Upper lobe of left lung (tissue), 4 donors: ENCODE results near the gene SLC35F3.

Experiments
- CTCF ChIP-seq, 6 experiments: fragments of 450-650 bp in 4 of 6; fragments of 200-600 bp in 2 of 6; sonication (generic) in 2 of 6; IDR thresholded peaks; one replicate each; pipeline ENCODE4 v1.5.1; 2016 to 2019; ENCODE audit warnings: antibody characterized with exemption in 6 of 6
- EP300 ChIP-seq, 4 donors: sonication (generic); formaldehyde crosslinking; IDR thresholded peaks; one replicate each; pipeline ENCODE4 v1.5.1; 2017; ENCODE audit warnings: antibody characterized with exemption in 4 of 4, control low read depth in 2 of 4
- POLR2A ChIP-seq, 4 donors: fragments of 450-650 bp; IDR thresholded peaks; one replicate each; pipeline ENCODE4 v1.5.1; 2016 to 2017; ENCODE audit warnings: antibody characterized with exemption in 4 of 4, mild to moderate bottlenecking in 2 of 4

GRCh38 chr1:234292548-234292947, 388.1 kb downstream of the SLC35F3 start:
- TF ChIP-seq CTCF (IDR thresholded peaks at IDR 0.05) (no peak), EP300 (IDR thresholded peaks at IDR 0.05) (no peak), POLR2A (IDR thresholded peaks at IDR 0.05) (no peak)
